ENCODE measurements around the gene SIRT7. TPM values are rescaled to one million over a fixed set of nuclear protein-coding genes. Genes with fewer than 3 reads are reported as not detected.
"Not testable (repeated sequence)": the region's sequence is repeated elsewhere in the genome, so short reads cannot be mapped to it uniquely, and the experiment has no call there.

Gene SIRT7
- total RNA-seq, 1 donor from 2014 or later = 22.6 TPM

DNA sequence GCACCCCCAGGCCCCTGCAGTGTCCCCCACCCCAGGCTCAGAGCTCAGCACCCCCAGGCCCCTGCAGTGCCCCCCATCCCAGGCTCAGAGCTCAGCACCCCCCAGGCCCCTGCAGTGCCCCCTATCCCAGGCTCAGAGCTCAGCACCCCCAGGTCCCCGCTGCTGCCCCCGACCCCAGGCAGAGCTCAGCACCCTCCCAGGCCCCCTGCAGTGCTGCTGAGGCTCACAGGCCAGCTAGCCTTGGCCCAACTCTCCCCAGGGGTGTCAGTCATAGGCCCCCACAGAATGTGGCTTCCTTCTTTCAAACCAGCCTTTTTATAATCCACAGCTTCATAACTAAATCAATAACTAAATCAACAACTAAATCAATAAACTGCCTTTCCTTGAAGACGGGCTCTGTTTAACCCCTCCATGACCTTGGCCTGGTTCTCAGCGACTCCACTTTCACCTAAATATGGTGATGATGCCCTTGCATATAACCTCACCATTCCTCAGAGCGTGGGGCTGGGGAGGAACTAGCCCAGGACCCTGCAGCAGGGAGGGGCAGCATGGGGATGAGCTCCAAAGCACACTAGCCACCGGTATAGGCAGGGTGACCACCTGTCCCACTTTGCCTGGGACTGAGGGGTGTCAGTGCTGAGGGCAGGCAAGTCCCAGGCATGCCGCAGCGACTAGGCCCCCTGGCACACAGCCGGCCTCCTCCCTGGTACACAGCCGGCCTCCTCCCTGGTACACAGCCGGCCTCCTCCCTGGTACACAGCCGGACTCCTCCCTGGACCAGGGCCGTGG is 38.0 kb upstream of the SIRT7 start:
- Mint-ChIP-seq H3K9me3 (no peaks in the 10 kb centered on the region), H3K27ac (no peak overlapping the region), H3K36me3 (no peaks in the 10 kb centered on the region), H3K27me3 (ENCODE audit: low read depth) (peaks cover 24% of the 10 kb centered on the region), H3K4me3 (no peak overlapping the region), H3K4me1 (peaks cover 6% of the 10 kb centered on the region)
- DNase-seq (ENCODE audit: low spot score in 2 of 2, unreplicated experiment in 2 of 2) = no peak
- TF ChIP-seq, protein P1, sequence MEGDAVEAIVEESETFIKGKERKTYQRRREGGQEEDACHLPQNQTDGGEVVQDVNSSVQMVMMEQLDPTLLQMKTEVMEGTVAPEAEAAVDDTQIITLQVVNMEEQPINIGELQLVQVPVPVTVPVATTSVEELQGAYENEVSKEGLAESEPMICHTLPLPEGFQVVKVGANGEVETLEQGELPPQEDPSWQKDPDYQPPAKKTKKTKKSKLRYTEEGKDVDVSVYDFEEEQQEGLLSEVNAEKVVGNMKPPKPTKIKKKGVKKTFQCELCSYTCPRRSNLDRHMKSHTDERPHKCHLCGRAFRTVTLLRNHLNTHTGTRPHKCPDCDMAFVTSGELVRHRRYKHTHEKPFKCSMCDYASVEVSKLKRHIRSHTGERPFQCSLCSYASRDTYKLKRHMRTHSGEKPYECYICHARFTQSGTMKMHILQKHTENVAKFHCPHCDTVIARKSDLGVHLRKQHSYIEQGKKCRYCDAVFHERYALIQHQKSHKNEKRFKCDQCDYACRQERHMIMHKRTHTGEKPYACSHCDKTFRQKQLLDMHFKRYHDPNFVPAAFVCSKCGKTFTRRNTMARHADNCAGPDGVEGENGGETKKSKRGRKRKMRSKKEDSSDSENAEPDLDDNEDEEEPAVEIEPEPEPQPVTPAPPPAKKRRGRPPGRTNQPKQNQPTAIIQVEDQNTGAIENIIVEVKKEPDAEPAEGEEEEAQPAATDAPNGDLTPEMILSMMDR (IDR thresholded peaks at IDR 0.05; ENCODE audit: unreplicated experiment) = no peak

DNA sequence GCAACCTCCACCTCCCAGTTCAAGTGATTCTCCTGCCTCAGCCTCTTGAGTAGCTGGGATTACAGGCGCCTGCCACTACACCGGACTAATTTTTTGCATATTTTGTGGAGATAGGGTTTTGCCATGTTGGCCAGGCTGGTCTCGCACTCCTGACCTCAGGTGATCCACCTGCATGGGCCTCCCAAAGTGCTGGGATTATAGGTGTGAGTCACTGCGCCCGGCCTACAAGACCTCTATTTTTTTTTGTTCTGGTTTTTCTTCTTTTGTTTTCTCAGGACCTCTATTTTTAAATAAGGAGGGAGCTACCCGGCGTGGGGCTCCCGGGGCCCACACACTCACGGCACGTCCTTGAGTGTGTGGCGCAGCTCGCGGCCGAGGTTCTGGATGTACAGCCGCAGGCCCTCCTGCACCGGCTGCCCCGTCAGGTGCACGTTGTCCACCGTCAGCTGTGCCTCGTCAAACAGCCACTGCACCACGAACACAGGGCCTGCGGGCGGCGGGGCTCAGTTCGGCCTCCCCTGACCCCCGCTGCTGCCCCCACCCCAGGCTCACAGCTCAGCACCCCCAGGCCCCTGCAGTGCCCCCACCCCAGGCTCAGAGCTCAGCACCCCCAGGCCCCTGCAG is 37.2 kb upstream of the SIRT7 start:
- H3K4me1 Mint-ChIP-seq = peaks cover 6% of the 10 kb centered on the region
- no peaks in the 10 kb centered on the region for H3K9me3 Mint-ChIP-seq
- TF ChIP-seq, protein P1 (IDR thresholded peaks at IDR 0.05; ENCODE audit: unreplicated experiment) = no peak
- no peak for DNase-seq (ENCODE audit: low spot score in 2 of 2, unreplicated experiment in 2 of 2)
- no peak overlapping the region for H3K27ac Mint-ChIP-seq
- peaks cover 23% of the 10 kb centered on the region for H3K27me3 Mint-ChIP-seq (ENCODE audit: low read depth)
- no peak overlapping the region for H3K4me3 Mint-ChIP-seq
- no peaks in the 10 kb centered on the region for H3K36me3 Mint-ChIP-seq

DNA sequence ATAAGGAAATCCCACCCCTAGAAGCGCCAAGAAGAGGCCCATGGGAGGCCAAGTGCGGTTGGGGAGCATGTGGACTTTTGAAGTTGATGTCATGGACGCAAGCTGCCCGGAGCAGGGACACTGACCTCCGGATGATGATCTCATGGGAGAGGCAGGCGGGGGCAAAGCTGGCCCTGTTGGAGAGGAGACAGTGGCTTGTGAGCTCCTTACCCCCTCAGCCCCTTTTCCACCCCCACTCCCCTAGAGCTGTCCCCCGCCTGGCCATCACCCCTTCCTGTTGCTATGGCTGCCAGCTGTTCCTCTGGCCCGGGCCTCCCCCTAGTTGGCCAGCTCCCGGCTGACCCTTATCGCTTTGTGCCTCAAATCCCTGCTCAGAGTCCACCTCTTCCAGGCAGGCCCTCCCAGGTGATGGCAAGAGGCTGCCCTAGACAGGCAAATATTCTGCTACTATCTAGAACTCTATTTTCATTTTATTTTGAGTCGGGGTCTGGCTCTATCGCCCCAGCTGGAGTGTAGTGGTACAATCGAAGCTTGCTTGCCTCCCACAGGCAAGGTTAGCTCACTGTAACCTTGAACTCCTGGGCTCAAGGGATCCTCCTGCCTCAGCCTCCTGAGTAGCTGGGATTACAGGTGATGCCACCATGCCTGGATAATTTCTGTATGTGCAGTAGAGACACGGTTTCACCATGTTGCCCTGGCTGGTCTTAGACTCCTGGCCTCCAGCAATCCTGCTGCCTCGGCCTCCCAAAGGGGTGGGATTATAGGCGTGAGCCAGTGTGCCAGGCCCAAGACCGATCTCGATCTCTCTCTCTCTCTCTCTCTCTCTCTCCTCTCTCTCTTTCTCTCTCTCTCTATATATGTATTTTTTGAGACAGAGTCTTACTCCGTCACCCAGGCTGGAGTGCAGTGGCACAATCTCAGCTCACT is 36.4 kb upstream of the SIRT7 start:
- H3K9me3 Mint-ChIP-seq = no peaks in the 10 kb centered on the region
- TF ChIP-seq, protein P1 (IDR thresholded peaks at IDR 0.05; ENCODE audit: unreplicated experiment) = no peak
- no peak overlapping the region for H3K27ac Mint-ChIP-seq
- no peak overlapping the region for H3K4me3 Mint-ChIP-seq
- H3K36me3 Mint-ChIP-seq = no peaks in the 10 kb centered on the region
- H3K4me1 Mint-ChIP-seq = peaks cover 6% of the 10 kb centered on the region
- H3K27me3 Mint-ChIP-seq (ENCODE audit: low read depth) = peaks cover 23% of the 10 kb centered on the region
- no peak for DNase-seq (ENCODE audit: low spot score in 2 of 2, unreplicated experiment in 2 of 2)

DNA sequence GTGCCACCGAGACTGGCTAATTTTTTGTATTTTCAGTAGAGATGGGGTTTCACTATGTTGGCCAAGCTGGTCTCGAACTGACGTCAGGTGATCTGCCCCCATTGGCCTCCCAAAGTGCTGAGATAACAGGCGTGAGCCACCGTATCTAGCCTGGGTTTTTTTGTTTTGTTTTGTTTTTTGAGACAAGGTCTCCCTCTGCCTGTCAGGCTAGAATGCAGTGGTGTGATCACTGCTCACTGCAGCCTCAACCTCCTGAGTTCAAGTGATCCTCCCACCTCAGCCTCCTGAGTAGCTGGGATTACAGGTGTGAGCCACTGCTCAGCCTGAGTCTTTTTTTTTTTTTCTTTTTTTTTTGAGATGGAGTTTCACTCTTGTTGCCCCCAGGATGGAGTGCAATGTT is 35.5 kb upstream of the SIRT7 start:
- not testable (repeated sequence) for H3K27ac Mint-ChIP-seq; DNase-seq (ENCODE audit: low spot score in 2 of 2, unreplicated experiment in 2 of 2); H3K9me3 Mint-ChIP-seq; H3K4me1 Mint-ChIP-seq; H3K4me3 Mint-ChIP-seq; H3K36me3 Mint-ChIP-seq
- peaks cover 16% of the 10 kb centered on the region for H3K27me3 Mint-ChIP-seq (ENCODE audit: low read depth)

DNA sequence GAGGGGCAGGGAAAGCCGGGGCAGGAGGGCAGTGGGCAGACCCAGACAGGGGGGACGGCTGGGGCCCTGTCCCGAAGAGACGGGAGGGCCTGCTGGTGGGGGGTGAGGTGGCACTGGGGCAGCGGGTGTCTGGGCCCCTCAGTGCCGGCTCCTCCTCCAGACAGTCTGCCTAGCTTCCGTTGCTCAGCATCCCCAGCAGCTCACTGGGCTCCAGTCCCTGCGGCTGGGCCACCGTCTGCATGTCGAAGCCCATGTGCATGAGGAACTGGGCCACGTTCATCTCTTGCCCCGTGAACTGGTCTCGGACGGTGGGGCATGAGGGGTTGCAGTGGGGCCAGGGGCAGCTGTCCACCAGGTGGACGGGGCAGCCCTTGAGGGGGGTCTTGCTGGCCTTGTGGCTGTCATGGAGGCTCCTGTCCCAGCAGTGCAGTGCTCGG is 34.8 kb upstream of the SIRT7 start:
- H3K9me3 Mint-ChIP-seq = no peaks in the 10 kb centered on the region
- DNase-seq (ENCODE audit: low spot score in 2 of 2, unreplicated experiment in 2 of 2) = no peak
- peaks cover 6% of the 10 kb centered on the region for H3K4me1 Mint-ChIP-seq
- H3K36me3 Mint-ChIP-seq = no peaks in the 10 kb centered on the region
- TF ChIP-seq, protein P1 (IDR thresholded peaks at IDR 0.05; ENCODE audit: unreplicated experiment) = no peak
- H3K27me3 Mint-ChIP-seq (ENCODE audit: low read depth) = peaks cover 10% of the 10 kb centered on the region
- no peak overlapping the region for H3K27ac Mint-ChIP-seq
- H3K4me3 Mint-ChIP-seq = no peak overlapping the region

Data from mesothelial cell of epicardium (in vitro differentiated cells).